Transverse colon (tissue), 3 donors: Measurements from ENCODE around the gene TBC1D9B.

Experiments
- EP300 ChIP-seq: sonication (generic); formaldehyde crosslinking; IDR thresholded peaks from one replicate; pipeline ENCODE4 v1.6.1; 2017; ENCODE audit warnings: antibody characterized with exemption, low read depth
- POLR2AphosphoS5 ChIP-seq, 3 donors: sonication (generic); formaldehyde crosslinking; IDR thresholded peaks; one replicate each; pipeline ENCODE4 v1.6.1; 2016; ENCODE audit warnings: antibody characterized with exemption in 3 of 3

- TF ChIP-seq EP300 (no peak), POLR2AphosphoS5 (IDR thresholded peaks at IDR 0.05) (no peak)
Observed at GRCh38 chr5:179858241-179858585, 49.5 kb downstream of the TBC1D9B start.
